OCI-LY7 (cell line): Measurements from ENCODE around the gene ARHGAP42.

Experiments
- CTCF ChIP-seq: fragments of 200-600 bp; sonication (generic); conservative IDR thresholded peaks from 2 replicates; pipeline ENCODE4 v1.5.1; 2014; ENCODE audit warnings: mild to moderate bottlenecking, antibody characterized with exemption, low read length, moderate library complexity, mixed read lengths
- EZH2phosphoT487 ChIP-seq: fragments of 200-600 bp; sonication (generic); IDR thresholded peaks from 2 replicates; pipeline ENCODE4 v1.6.1; 2018; ENCODE audit warnings: low read depth, borderline replicate concordance, mild to moderate bottlenecking, mixed run types, antibody characterized with exemption, low read length, moderate library complexity, mixed read lengths

DNA sequence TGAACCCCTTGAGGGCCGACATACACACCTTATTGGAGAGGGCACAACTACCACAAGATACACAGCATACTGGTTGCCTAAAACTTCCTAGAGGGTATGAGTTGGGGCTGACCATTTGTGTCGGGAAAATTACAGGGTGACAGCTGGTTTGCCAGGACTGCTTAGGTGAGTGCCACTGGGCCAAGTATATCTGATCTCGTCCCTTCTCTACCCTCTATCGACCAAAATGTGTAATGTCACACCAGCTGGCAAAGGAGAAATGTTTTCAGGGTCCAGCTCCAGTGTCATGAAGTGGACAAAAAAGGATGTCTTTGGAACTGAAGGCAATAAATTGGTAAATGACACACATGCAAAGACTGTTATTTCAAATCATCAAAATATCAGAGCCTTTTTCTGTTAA lies 316.4 kb downstream of the ARHGAP42 start:
- TF ChIP-seq CTCF (0 out of 2 replicates have a peak, but pooled peaks have one; percentile 30), EZH2phosphoT487 (no peak)
